Mucosa of stomach (tissue), 1 donor: Measurements from ENCODE around the gene NCKAP5.

ENCODE experiments used
- H3K27me3 ChIP-seq: one replicate; pipeline ENCODE4 v1.7.0; 2013; ENCODE audit warnings: mild to moderate bottlenecking, low read length; ENCODE audit not compliant: control insufficient read depth, insufficient read depth
- H3K36me3 ChIP-seq: one replicate; pipeline ENCODE4 v1.7.0; 2013; ENCODE audit warnings: low read length; ENCODE audit not compliant: control insufficient read depth, insufficient read depth
- H3K4me1 ChIP-seq: one replicate; pipeline ENCODE4 v1.7.0; 2013; ENCODE audit warnings: mild to moderate bottlenecking, low read length; ENCODE audit not compliant: control insufficient read depth, insufficient read depth
- H3K4me3 ChIP-seq: one replicate; pipeline ENCODE4 v1.7.0; 2013; ENCODE audit warnings: low read length
- H3K9ac ChIP-seq: one replicate; pipeline ENCODE4 v1.7.0; 2013; ENCODE audit warnings: mild to moderate bottlenecking, low read length, moderate library complexity
- H3K9me3 ChIP-seq: one replicate; pipeline ENCODE4 v1.7.0; 2013; ENCODE audit warnings: mild to moderate bottlenecking, low read length, moderate library complexity; ENCODE audit not compliant: control insufficient read depth
- donor health status: Pancreatic carcinoma.

The NCKAP5 gene

GRCh38 chr2:133152801-133153200, 415.5 kb downstream of the NCKAP5 start:
- no peaks in the 10 kb centered on the region for H3K36me3 ChIP-seq
- H3K9ac ChIP-seq, result no peak overlapping the region
- H3K4me1 ChIP-seq, result no peaks in the 10 kb centered on the region
- H3K27me3 ChIP-seq, result no peaks in the 10 kb centered on the region
- H3K9me3 ChIP-seq, result no peaks in the 10 kb centered on the region
- H3K4me3 ChIP-seq, result no peak overlapping the region

GRCh38 chr2:133148187-133148586, 420.1 kb downstream of the NCKAP5 start:
- Histone ChIP-seq H3K4me1 (no peaks in the 10 kb centered on the region), H3K9me3 (no peaks in the 10 kb centered on the region), H3K4me3 (no peak overlapping the region), H3K36me3 (no peaks in the 10 kb centered on the region), H3K27me3 (no peaks in the 10 kb centered on the region), H3K9ac (no peak overlapping the region)

- Histone ChIP-seq H3K9ac (no peak overlapping the region), H3K4me1 (no peaks in the 10 kb centered on the region), H3K27me3 (no peaks in the 10 kb centered on the region), H3K36me3 (no peaks in the 10 kb centered on the region), H3K4me3 (no peak overlapping the region), H3K9me3 (no peaks in the 10 kb centered on the region)
These were observed 421.4 kb downstream of the NCKAP5 start for GRCh38 chr2:133146893-133147292.

GRCh38 chr2:133143645-133144044, 424.6 kb downstream of the NCKAP5 start:
- no peaks in the 10 kb centered on the region for H3K9me3 ChIP-seq
- no peak overlapping the region for H3K4me3 ChIP-seq
- H3K36me3 ChIP-seq, result no peaks in the 10 kb centered on the region
- no peaks in the 10 kb centered on the region for H3K4me1 ChIP-seq
- no peaks in the 10 kb centered on the region for H3K27me3 ChIP-seq
- H3K9ac ChIP-seq, result no peak overlapping the region

- no peaks in the 10 kb centered on the region for H3K9me3 ChIP-seq
- H3K27me3 ChIP-seq, result no peaks in the 10 kb centered on the region
- no peak overlapping the region for H3K4me3 ChIP-seq
- H3K36me3 ChIP-seq, result no peaks in the 10 kb centered on the region
- H3K4me1 ChIP-seq, result no peaks in the 10 kb centered on the region
- H3K9ac ChIP-seq, result no peak overlapping the region
These were observed 426.2 kb downstream of the NCKAP5 start for GRCh38 chr2:133142087-133142486.

- no peak overlapping the region for H3K4me3 ChIP-seq
- no peaks in the 10 kb centered on the region for H3K27me3 ChIP-seq
These were observed 427.6 kb downstream of the NCKAP5 start for GRCh38 chr2:133140620-133141019.

GRCh38 chr2:133139847-133140533, 428.3 kb downstream of the NCKAP5 start:
- H3K4me3 ChIP-seq, result no peak overlapping the region
- no peaks in the 10 kb centered on the region for H3K4me1 ChIP-seq
- H3K9me3 ChIP-seq, result no peaks in the 10 kb centered on the region
- H3K36me3 ChIP-seq, result no peaks in the 10 kb centered on the region
- H3K27me3 ChIP-seq, result no peaks in the 10 kb centered on the region
- no peak overlapping the region for H3K9ac ChIP-seq

More at GRCh38 chr2:133140620-133141019, 427.6 kb downstream of the NCKAP5 start:
- Histone ChIP-seq H3K9ac (no peak overlapping the region), H3K9me3 (no peaks in the 10 kb centered on the region), H3K4me1 (no peaks in the 10 kb centered on the region), H3K36me3 (no peaks in the 10 kb centered on the region)

GRCh38 chr2:133138693-133139092, 429.6 kb downstream of the NCKAP5 start:
- H3K36me3 ChIP-seq, result no peaks in the 10 kb centered on the region
- no peaks in the 10 kb centered on the region for H3K27me3 ChIP-seq
- H3K9me3 ChIP-seq, result no peaks in the 10 kb centered on the region
- no peak overlapping the region for H3K4me3 ChIP-seq
- H3K4me1 ChIP-seq, result no peaks in the 10 kb centered on the region
- no peak overlapping the region for H3K9ac ChIP-seq

- no peak overlapping the region for H3K9ac ChIP-seq
- H3K4me3 ChIP-seq, result no peak overlapping the region
- H3K36me3 ChIP-seq, result no peaks in the 10 kb centered on the region
- no peaks in the 10 kb centered on the region for H3K27me3 ChIP-seq
- no peaks in the 10 kb centered on the region for H3K9me3 ChIP-seq
- no peaks in the 10 kb centered on the region for H3K4me1 ChIP-seq
These were observed 433.1 kb downstream of the NCKAP5 start for GRCh38 chr2:133135035-133135654.

GRCh38 chr2:133130548-133131246, 437.6 kb downstream of the NCKAP5 start:
- H3K4me3 ChIP-seq, result no peak overlapping the region
- H3K27me3 ChIP-seq, result no peaks in the 10 kb centered on the region
- no peak overlapping the region for H3K9ac ChIP-seq
- no peaks in the 10 kb centered on the region for H3K4me1 ChIP-seq
- H3K9me3 ChIP-seq, result no peaks in the 10 kb centered on the region
- H3K36me3 ChIP-seq, result no peaks in the 10 kb centered on the region

GRCh38 chr2:133124446-133124845, 443.8 kb downstream of the NCKAP5 start:
- H3K36me3 ChIP-seq, result no peaks in the 10 kb centered on the region
- no peak overlapping the region for H3K9ac ChIP-seq
- H3K9me3 ChIP-seq, result no peaks in the 10 kb centered on the region
- H3K27me3 ChIP-seq, result no peaks in the 10 kb centered on the region
- H3K4me3 ChIP-seq, result no peak overlapping the region
- peaks cover 17% of the 10 kb centered on the region for H3K4me1 ChIP-seq

GRCh38 chr2:133123904-133124303, 444.4 kb downstream of the NCKAP5 start:
- Histone ChIP-seq H3K36me3 (no peaks in the 10 kb centered on the region), H3K27me3 (no peaks in the 10 kb centered on the region), H3K4me3 (no peak overlapping the region), H3K4me1 (peaks cover 17% of the 10 kb centered on the region), H3K9me3 (no peaks in the 10 kb centered on the region), H3K9ac (no peak overlapping the region)
